Astrocyte (in vitro differentiated cells and primary cell): ENCODE data around the gene PITPNM2. TPM values are rescaled to one million over a fixed set of nuclear protein-coding genes. Genes with fewer than 3 reads are reported as not detected.
A peak's percentile ranks its signal among the peaks of the same experiment; 100 is the strongest.

Experiments
- DNase-seq: peaks from one replicate; pipeline ENCODE4 v3.0.0-alpha.2; 2010; ENCODE audit warnings: low read depth
- FAIRE-seq: peaks from 2 replicates; lab custom pipeline; 2011; peaks lifted over from hg19 to GRCh38; lab: Jason Lieb, UNC
- H2AFZ ChIP-seq: 2 replicates; pipeline ENCODE4 v1.6.0; 2012; ENCODE audit warnings: low read depth, low read length, inconsistent platforms
- H3K27ac ChIP-seq: 2 replicates; pipeline ENCODE4 v1.5.1; 2011; ENCODE audit warnings: low read depth, low read length, inconsistent platforms
- H3K27me3 ChIP-seq: 2 replicates; pipeline ENCODE4 v1.6.0; 2011; ENCODE audit warnings: low read length, inconsistent platforms; ENCODE audit not compliant: insufficient read depth
- H3K36me3 ChIP-seq: 2 replicates; pipeline ENCODE4 v1.5.1; 2011; ENCODE audit warnings: low read length, inconsistent platforms; ENCODE audit not compliant: insufficient read depth
- H3K4me1 ChIP-seq: 2 replicates; pipeline ENCODE4 v1.5.1; 2011; ENCODE audit warnings: low read length, inconsistent platforms; ENCODE audit not compliant: insufficient read depth
- H3K4me2 ChIP-seq: 2 replicates; pipeline ENCODE4 v1.6.0; 2012; ENCODE audit warnings: low read length, inconsistent platforms
- H3K4me3 ChIP-seq: 2 replicates; pipeline ENCODE4 v1.5.1; 2011; ENCODE audit warnings: low read depth, mild to moderate bottlenecking, low read length, inconsistent platforms; ENCODE audit not compliant: insufficient read depth
- H3K79me2 ChIP-seq: 2 replicates; pipeline ENCODE4 v1.6.0; 2012; ENCODE audit warnings: mild to moderate bottlenecking, low read length, inconsistent platforms; ENCODE audit not compliant: insufficient read depth
- H3K9ac ChIP-seq: 2 replicates; pipeline ENCODE4 v1.6.0; 2012; ENCODE audit warnings: mild to moderate bottlenecking, low read length, inconsistent platforms
- H3K9me3 ChIP-seq: 2 replicates; pipeline ENCODE4 v1.5.1; 2012; ENCODE audit warnings: low read depth, mild to moderate bottlenecking, low read length, inconsistent platforms; ENCODE audit not compliant: insufficient read depth
- H4K20me1 ChIP-seq: 2 replicates; pipeline ENCODE4 v1.6.0; 2012; ENCODE audit warnings: low read length, inconsistent platforms; ENCODE audit not compliant: insufficient read depth
- H3K27ac Mint-ChIP-seq: one replicate; pipeline ENCODE4 v1.8.0; 2021; ENCODE audit warnings: mild to moderate bottlenecking, mixed read lengths; ENCODE audit not compliant: unreplicated experiment
- H3K27me3 Mint-ChIP-seq: one replicate; pipeline ENCODE4 v1.8.0; 2021; ENCODE audit warnings: low read depth, mixed read lengths; ENCODE audit not compliant: unreplicated experiment
- H3K36me3 Mint-ChIP-seq: one replicate; pipeline ENCODE4 v1.8.0; 2021; ENCODE audit warnings: low read depth, mixed read lengths; ENCODE audit not compliant: unreplicated experiment
- H3K4me1 Mint-ChIP-seq: one replicate; pipeline ENCODE4 v1.8.0; 2021; ENCODE audit warnings: low read depth, mixed read lengths; ENCODE audit not compliant: unreplicated experiment
- H3K4me3 Mint-ChIP-seq: one replicate; pipeline ENCODE4 v1.8.0; 2021; ENCODE audit warnings: mild to moderate bottlenecking, moderate library complexity, mixed read lengths; ENCODE audit not compliant: unreplicated experiment
- H3K9me3 Mint-ChIP-seq: one replicate; pipeline ENCODE4 v1.8.0; 2021; ENCODE audit warnings: mild to moderate bottlenecking, mixed read lengths; ENCODE audit not compliant: unreplicated experiment
- EZH2 ChIP-seq: IDR thresholded peaks from 2 replicates; pipeline ENCODE4 v1.6.1; 2012; ENCODE audit warnings: mild to moderate bottlenecking, low read length, inconsistent platforms; ENCODE audit not compliant: insufficient read depth
- total RNA-seq: library from RNA; stranded (reverse); gene quantifications from 2 replicates; pipeline ENCODE4 v1.2.1, GENCODE V29; 2021
- TF ChIP-seq, protein P1 (sequence below): IDR thresholded peaks from 2 replicates; pipeline ENCODE4 v1.5.1; 2011; ENCODE audit warnings: low read depth, mild to moderate bottlenecking, inconsistent platforms, low read length, moderate library complexity; ENCODE audit not compliant: insufficient read depth

Gene PITPNM2
- total RNA-seq, 1 donor from 2014 or later = 13.2 TPM

DNA sequence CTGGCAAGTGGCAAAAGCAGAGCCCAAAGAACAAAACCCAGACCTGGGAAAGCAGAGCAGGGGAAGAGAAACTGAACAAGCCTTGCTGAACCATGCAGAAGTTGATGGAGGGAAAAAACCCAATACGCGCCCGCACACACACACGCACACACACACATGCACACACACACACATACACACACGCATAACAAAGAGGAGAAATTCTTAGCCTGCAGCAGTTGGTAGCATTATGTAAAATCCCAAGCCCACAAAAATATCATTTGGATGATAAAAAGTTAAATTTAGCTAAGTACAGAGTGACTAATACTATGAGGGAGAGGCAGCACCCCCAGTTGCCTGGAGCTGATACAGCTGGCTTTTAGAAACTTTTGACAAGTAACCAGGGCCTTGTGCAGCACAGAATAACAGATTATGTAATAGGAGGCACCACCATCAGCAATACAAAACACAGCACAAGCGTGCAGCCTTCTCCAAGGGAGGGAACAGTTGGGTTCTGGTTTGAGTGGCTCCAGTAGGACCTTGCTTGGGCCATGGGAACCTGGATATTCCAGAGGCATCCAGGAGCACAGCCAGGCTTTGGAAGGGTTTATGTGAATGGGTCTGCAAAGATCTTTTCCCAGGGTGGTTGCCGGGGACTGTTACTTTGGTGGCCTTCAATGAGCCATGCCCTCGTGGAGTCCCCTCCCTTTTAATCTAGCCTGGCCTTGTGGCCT, 35.3 kb downstream of the PITPNM2 start:
- TF ChIP-seq, protein P1, sequence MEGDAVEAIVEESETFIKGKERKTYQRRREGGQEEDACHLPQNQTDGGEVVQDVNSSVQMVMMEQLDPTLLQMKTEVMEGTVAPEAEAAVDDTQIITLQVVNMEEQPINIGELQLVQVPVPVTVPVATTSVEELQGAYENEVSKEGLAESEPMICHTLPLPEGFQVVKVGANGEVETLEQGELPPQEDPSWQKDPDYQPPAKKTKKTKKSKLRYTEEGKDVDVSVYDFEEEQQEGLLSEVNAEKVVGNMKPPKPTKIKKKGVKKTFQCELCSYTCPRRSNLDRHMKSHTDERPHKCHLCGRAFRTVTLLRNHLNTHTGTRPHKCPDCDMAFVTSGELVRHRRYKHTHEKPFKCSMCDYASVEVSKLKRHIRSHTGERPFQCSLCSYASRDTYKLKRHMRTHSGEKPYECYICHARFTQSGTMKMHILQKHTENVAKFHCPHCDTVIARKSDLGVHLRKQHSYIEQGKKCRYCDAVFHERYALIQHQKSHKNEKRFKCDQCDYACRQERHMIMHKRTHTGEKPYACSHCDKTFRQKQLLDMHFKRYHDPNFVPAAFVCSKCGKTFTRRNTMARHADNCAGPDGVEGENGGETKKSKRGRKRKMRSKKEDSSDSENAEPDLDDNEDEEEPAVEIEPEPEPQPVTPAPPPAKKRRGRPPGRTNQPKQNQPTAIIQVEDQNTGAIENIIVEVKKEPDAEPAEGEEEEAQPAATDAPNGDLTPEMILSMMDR = no peak
- no peak for TF ChIP-seq EZH2
- FAIRE-seq = peak; percentile 52
- H3K27me3 ChIP-seq = no peaks in the 10 kb centered on the region
- no peaks in the 10 kb centered on the region for H3K79me2 ChIP-seq
- H3K9ac ChIP-seq = peak overlapping the region; percentile 12
- H3K4me3 ChIP-seq = no peak overlapping the region
- no peak overlapping the region for H3K27ac Mint-ChIP-seq
- peaks cover 52% of the 10 kb centered on the region for H4K20me1 ChIP-seq
- H3K4me3 Mint-ChIP-seq = peak overlapping the region; percentile 50
- no peak overlapping the region for H2AFZ ChIP-seq
- peak overlapping the region; percentile 17 for H3K27ac ChIP-seq
- H3K9me3 ChIP-seq = no peaks in the 10 kb centered on the region
- H3K4me1 Mint-ChIP-seq = peaks cover 33% of the 10 kb centered on the region
- no peaks in the 10 kb centered on the region for H3K27me3 Mint-ChIP-seq
- peaks cover 2% of the 10 kb centered on the region for H3K9me3 Mint-ChIP-seq
- H3K4me1 ChIP-seq = peaks cover 34% of the 10 kb centered on the region
- peak; percentile 97 for DNase-seq
- no peaks in the 10 kb centered on the region for H3K36me3 ChIP-seq
- peak overlapping the region; percentile 58 for H3K4me2 ChIP-seq
- H3K36me3 Mint-ChIP-seq = peaks cover 5% of the 10 kb centered on the region

DNA sequence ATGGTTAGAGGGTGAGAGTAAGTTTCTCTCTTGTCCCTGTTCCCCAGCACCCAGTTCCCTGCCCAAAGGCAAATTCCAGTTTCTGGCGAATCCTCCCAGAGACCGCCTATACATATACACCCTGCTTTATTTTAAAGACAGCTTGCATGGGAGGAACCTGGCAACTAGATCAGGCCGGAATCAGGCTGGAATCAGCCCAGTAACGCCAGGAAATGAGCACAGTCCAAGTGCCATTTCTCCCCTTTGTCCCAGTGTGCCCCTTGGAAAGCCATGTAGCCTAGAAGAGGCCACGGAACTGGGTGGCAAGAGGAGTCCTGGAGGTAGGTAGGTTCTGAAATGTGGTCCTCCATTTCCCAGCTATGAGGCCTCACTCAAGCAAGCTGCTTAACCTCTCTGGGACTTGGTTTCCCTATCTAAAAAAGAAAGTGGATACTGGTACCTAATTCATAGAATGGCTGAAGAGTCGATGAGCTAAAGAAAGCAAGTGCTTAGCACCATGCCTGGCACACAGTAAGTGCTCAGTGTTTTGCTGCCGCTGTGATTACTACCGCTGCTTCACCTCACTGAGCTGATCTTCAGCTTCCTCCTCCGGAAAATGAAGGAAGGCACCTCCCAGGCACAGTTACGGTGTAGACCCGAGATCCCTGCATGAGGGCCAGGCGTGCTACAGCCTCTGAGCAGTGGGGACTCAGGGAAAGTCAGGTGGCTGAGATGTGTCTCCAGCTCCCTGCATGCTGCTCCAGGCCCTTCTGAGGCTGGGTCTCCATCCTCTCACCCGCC, 36.4 kb downstream of the PITPNM2 start:
- Mint-ChIP-seq H3K36me3 (peaks cover 5% of the 10 kb centered on the region), H3K9me3 (peaks cover 2% of the 10 kb centered on the region), H3K27me3 (no peaks in the 10 kb centered on the region), H3K27ac (no peak overlapping the region), H3K4me3 (no peak overlapping the region), H3K4me1 (peaks cover 32% of the 10 kb centered on the region)
- no peak overlapping the region for H2AFZ ChIP-seq
- no peak overlapping the region for H3K27ac ChIP-seq
- peak overlapping the region; percentile 58 for H3K4me2 ChIP-seq
- no peak overlapping the region for H3K4me3 ChIP-seq
- FAIRE-seq (no peak), DNase-seq (no peak)
- H3K9ac ChIP-seq = no peak overlapping the region
- no peaks in the 10 kb centered on the region for H3K79me2 ChIP-seq
- peaks cover 52% of the 10 kb centered on the region for H4K20me1 ChIP-seq
- H3K36me3 ChIP-seq = no peaks in the 10 kb centered on the region
- TF ChIP-seq EZH2 = no peak
- TF ChIP-seq, protein P1 = no peak
- no peaks in the 10 kb centered on the region for H3K9me3 ChIP-seq
- H3K4me1 ChIP-seq = peaks cover 34% of the 10 kb centered on the region
- no peaks in the 10 kb centered on the region for H3K27me3 ChIP-seq
